Activated CD8-positive, alpha-beta memory T cell treated with anti-CD3 and anti-CD28 coated beads for 48 hours (primary cell): ENCODE results near the gene LBHD2.

ENCODE experiments used
- DNase-seq, 3 experiments: peaks; one replicate each; pipeline ENCODE4 v3.0.0-alpha.2; 2020; ENCODE audit warnings: low read depth in 2 of 3, low spot score in 2 of 3

Gene LBHD2

DNA sequence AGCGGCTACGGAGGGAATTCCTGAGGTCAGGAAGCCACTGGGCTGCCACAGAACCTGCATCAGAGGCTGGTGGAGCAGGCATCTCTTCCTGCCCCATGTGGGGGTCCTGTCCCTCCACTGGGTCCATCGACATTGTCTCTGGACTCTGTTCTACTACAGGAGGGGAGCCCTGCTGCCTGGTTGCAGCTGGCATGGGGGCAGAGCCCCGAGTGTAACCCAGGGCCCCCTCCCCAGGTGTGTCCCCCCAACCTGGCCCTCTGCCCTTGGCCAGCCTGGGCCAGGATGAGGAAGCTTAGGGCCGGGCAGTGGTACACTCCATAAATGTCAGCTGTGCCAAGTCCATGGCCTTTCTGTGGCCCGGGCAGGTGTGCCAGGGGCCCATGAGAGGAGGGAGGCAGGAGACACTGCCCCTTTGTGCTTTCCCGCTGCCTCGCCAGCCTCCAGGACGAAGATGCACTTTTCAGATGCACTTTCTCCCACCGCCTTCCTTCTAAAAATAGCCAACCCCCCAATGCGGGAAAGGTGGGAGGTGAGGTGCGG, 6.5 kb downstream of the LBHD2 start:
- no peak for DNase-seq

DNA sequence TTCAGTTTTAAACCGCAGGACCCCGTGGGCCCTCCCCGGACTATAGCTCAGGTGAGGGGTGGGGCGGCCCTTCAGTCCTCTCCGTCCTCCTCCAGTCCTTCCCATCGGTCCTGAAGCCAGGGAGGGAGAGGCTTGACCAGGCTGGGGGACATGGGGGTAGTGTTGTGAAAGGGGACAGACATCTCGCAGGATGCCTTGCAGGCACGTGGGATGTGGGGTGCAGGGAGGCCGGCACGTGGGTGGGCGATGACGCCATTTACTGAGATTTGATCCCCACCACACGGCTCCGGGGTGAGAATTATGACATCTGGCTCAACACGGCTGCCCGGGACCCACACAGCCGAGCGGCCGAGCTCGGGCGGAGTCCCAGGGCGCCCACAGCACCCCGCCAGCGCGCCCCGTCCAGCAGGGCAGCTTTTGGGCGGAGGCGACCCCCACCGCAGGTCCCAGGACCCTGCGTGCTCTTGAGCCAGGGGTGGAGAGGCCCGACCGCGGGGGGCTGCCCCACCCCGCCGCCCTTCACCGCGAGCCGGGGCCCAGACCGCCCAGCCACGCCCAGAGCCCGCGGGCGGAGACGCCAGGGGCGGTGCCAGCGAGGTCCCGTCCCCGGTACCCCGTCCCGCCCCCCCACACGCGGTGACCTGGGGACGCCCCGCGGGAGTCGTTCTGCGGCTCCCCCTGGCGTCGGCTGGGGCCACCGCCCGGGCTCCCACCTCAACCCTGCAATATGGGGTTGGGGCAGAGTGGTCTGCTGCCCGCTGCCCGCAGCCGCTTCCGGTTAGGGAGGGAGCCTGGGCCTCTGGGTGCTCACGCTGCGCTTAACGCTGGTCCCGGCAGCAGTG, 7.3 kb downstream of the LBHD2 start:
- peak; percentile 41 to 59 (median 56) for DNase-seq

DNA sequence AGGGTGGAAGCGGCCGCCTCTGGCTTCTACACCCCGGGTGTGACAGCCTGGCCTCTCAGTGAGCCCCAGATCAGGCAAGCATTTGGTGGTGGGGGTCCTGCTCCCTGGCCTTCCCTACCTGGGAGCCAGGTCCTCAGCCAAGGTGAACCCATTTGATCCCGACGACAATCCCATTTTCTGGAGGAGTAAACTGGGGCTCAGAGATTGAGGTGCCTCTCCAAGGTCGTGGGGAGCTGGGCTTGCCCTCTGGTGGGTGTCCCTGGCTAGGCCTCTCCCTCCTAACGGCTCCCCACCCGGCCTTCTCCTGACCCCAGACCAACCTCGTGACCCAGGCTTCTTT, 7.8 kb downstream of the LBHD2 start:
- no peak for DNase-seq

DNA sequence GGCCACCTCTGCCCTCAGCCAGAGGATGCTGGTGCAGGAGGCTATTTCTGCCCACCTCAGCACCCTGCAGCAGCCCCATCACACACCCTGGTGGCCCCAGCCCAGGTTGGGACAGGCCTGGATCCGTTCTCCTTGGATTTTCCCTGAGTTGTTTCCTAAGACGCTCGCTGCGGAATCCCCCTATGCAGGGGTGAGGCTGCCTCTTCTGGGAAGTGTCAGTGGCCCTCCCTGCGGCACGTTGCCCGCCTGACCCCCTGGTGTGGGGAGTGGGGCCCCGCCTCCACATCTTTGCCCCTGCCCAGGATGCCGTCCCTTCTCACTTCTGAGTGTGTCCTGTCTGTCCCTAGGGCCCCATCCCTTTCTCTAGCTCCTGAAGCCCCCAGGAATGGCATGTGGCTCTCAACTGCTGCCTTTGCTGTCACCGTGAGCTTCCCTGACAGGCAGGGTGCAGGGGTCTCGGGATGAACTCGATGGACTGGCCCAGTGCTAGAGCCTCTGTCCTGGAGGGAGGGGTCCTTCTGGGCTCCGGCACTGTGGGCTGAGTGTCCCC, 9.9 kb downstream of the LBHD2 start:
- no peak for DNase-seq

DNA sequence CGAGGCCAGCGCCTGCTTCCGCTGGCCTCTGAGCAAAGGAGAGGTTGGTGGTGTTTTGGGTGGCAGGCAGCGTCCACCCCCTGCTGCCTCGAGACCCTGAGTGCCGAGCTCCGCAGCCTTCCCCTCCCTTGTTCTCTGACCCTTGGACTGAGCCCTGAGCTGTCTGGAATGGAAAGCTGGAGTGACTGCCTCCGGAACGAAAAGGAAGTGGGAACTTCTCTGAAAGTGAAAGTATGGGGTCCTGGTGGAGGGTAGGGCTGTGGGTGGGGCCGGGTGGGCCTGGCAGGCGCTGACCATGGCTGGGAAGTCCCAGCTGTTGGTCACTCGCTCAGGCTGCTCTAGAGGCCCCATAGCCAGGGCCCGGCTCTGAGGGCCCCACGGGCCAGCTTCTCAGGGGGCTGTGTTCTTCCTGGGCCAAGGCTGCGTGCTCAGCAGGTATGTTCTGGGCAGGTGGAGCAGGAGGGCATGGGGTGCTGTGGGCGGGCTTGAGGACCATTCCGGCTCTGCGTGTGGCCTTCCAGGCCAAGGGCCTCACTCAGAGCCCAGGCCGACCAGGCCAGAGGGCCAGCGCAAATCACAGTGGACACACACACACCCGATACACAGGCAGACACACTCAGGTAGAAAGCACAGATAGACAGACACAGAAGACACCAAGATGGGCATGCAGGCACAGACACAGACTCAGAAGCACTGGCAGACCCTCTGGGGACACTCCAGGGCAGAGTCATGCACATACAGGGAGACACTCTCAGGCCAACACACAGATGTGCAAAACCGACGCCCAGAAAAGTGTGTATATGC, 10.6 kb downstream of the LBHD2 start, which contains the start of gene EXOC3L4:
EXOC3L4 (plus strand) TSS at position 320 of the 804 bp plus-strand sequence. CDS start 5,495 bp downstream, outside the sequence.
- no peak for DNase-seq

DNA sequence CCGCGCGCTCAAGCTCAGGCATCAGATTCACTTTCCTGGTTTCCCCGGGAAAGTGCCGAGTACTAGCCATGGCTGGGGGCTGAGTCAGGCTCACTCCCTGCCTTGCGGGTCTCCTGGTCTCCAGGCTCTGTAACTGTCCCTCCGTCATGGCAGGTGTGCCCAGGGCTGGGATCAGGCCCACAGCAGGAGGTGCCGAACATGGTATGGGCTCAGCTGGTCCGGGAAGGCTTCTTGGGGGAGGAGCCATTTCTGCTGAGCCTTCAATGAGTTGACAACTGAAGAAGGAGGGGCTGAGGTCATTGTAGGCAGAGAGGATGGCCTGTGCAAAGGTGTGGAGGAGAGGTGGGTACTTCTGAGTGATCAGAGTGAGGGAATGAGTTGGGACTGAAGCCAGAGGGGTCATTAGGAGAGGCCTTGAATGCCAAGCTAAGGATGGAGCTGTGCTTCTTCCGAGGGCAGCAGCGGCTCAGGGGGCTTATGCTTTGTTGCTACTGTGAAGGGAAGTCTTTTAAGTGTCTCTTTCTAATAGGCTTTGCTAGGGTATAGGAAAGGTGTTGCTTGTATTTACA, 11.3 kb downstream of the LBHD2 start:
- DNase-seq = no peak

DNA sequence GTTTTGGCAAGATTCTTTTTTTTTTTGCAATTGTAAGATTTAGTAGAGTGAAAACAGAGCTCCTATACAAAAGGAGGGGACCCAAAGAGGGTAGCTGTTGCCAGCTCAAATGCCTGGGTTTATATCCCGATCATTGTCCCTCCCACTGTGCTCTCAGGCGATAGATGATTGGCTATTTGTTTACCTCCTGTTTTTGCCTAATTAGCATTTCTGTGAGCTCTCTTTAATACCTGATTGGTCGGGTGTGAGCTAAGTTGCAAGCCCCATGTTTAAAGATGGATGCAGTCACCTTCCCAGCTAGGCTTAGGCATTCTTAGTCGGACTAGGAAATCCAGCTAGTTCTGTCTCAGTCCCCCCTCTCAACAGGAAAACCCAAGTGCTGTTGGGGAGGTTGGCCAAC, 12.4 kb downstream of the LBHD2 start:
- DNase-seq = no peak

DNA sequence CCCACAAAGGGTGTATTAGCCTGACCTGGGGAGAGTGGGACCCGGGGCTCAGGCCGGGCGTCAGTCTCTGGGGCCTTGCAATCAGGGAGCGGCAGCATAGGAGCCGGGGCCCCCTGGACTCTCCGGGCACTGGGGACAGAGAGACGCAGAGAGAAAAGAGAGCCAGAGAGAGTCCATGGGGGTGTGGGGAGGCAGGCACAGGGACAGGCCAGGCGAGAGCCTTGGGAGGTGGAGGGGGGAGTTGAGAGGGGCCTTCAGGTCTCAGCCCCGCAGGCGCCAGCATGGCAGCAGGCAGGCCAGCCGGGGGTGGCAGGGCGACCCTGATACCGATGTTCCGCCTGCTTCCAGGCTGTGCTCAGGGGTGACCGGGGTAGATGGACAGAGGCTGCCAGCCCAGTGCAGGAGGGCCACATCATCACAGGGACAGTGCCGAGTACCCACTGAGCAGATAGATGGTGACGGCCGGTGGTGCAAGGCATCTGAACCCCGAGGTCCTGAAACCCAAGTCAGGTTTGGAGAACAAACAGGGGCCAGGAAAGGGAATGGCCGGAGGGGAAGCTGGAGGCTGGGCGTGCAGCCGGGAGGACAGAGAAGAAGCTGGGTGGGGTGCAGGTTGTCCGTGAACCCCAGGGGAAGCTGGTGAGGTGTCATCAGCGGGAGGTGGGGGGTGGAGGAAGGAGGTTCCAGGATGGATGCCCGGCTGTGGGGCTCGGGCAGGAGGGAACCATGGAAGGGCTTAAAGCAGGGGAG, 13.4 kb downstream of the LBHD2 start:
- no peak for DNase-seq

DNA sequence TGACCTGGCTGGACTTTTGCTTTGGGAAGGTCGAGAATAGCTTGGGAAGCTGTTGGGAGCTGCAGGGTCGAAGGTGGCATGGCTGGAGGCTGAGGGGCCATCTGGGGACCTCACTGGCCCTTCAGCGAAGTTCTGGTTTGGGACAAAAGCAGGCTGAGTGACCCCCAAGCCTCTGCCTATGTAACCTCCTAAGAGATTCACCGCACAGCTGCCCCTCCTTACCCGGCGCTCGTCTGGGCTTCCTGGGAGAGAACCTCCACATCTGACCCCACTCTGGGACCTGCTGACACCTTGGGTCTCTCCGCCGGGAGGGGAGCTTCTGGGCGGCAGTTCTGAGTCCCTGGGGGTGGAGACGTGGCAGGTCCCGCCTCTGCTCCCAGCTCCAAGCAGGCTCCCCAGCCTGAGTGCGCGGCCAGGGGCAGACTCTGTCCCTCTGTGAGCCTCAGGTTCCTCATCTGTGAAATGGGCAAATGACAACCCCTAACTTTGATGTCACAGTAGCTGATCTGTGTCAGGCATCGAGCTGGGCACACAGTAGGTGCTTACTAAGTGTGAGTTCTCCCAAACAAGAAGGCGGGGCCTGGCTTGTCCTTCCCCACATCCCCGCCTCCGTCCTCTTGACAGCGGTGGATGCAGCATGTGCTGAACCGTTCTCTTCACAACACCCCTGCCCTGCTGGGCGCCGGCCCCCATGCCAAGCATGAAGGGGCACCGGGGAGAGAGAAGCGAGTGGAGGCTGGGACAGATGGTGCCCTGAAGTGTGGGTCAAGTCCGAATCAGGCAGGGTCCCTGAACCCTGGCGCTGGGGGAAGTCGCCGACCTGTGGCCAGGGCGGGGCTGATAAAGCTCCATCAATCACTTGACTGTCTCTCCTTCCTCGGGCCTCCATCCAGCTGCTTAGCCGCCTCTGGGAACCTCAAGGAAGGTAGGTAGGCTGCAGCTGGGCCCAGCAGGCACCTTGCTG, 14.3 kb downstream of the LBHD2 start:
- DNase-seq = no peak

DNA sequence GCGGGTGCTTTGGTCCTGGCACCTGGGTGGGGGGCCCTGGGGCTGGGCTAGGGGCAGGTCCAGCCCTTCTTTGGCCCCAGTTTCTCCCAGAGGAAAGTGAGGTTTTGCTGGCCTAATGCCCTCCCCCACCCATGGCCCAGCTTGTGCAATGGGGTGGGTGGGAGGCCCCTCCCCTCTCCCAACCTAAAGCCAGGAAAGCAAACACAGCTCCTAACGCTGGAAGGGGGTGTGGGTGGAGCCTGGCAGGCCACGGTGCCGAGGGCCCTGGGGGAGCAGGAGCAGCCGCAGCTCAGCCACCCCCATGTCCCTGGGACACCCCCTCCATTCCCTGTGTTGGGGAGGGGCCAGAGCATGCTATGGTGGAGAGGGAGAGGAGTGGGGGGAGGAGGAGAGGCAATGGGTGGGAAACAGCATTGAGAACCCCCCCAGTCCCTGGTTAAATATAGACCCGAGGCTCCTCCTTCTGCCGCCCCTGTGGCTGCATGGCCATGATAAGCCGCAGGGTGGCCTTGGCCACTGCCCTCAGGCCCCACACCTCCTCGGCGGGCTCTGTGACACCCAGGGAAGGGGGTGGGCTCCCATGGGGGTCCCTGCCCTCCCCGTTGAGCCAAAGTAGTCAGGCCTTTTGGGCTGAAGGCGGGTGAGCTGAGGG, 15.2 kb downstream of the LBHD2 start:
- DNase-seq = no peak

DNA sequence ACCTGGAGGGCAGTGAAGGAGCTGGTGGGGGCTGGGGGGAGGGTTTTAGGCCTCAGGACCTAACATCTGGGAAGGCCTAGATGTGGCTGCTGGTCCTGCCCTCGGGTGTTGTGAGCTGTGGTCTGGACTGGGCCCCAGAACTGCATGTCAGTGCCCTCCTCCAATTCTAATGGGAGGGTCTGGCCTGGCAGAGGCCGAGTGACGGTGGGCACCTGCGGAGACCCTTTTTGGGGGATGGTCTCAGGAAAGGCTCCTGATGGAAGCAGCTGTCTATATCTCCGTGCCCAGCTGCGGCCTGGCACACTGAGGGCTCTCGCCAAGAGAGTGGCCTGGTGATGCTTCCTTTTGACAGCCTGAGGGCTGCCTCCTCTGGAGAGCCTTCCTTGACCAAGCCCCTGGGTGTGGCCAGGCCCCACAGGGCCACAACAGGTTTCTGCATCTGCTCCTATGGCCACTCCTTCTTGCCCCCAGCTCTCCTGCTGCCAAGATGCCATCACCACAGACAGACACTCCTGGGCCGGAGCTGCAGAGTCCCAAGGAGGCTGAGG, 15.8 kb downstream of the LBHD2 start:
- no peak for DNase-seq

DNA sequence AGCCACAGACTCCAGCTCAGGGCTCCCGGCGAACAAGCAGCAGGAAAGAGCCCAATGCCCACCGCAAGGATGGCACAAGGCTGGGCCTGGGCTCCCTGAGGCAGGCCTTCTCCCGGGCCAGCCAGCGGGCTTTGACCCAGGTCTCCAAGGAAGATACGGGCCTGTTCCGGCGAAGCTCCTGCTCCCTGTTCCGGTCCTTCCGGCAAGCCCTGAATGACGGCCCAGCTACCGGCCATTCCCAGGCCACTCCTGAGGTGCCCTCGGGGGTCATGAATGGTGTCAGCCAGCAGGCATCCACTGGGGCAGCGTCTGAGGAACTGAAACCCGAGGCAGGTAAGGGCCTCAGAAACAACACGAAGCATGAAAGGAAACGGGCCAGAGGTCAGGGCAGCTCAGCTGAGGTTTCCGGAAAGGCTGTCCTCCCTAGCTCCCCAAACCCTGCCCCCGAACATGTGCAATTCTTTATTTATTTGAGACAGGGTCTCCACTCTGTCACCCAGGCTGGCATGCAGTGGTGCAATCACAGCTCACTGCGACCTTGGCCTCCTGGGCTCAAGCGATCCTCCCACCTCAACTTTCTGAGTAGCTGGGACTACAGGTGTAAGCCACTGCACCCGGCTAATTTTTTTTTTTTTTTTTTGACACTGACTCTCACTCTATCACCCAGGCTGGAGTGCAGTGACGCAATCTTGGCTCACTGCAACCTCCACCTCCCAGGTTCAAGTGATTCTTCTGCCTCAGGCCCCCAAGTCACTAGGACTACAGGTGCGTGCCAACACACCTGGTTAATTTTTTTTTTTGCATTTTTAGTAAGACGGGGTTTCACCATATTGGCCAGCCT, 16.5 kb downstream of the LBHD2 start:
- no peak for DNase-seq

DNA sequence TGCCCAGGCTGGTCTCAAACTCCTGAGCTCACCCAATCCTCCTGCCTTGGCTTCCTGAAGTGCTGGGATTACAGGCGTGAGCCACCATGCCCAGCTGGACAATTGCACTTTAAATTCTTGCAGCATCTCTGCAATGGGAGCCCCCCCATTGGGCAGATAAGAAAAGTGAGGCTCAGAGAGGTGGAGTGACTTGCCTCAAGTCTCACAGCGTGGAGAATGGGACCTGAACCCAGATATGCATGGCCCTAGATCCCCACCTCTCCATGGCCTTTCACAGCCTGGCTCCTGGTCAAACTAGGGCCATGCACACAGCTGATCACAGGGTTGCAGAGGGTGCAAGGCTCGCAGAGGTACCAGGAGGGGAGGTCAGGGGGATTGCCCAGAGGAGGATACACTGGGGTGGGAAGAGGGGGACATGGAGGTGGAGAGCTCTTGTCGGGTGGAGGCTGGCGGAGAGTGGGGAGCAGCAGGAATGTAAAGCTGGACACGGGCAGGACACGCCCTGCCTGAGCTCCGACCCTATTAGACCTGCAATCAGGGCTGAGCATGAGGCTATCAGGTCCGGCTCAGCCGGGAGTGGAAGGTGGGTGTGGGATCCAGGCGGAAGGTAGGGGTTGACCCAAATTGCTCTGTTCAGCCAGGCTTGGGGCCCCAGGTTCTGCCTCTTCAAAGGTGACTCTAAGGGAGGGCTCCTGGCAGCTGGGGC, 17.4 kb downstream of the LBHD2 start:
- DNase-seq = no peak

DNA sequence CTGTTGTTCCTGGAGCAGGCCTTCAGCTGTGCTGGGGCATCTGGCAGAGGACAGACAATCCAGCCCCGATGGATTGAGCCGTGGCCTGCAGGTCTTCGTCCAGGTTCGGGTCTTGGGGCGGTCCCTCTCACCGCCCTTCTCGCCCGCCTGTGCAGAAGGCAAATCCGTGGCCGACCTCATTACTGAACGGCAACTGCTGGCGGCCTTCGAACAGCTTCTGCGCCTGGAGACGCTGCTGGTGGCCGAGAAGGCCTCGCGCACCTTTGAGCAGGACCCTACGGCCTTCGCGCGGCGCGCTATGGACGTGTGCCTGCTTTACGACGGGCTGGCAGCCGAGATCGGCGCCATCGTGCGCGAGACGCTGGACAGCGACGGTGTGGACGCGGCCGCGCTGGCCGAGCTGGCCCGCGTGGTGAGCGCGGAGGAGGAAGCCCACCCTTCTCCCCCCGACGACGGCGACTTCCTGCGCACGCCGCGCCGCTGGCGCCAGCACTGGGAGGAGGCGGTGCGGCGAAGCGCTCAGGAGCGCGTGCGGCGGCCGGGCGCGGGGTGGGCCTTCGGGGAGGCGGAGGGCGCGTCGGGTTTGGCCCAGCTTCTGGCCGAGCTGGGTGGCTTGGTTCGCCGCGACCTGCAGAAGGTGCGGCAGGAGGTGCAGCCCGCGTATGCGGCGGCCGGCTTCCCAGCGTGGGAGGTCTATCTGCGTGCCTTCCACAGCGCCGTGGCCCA, 18.1 kb downstream of the LBHD2 start:
- DNase-seq = no peak

DNA sequence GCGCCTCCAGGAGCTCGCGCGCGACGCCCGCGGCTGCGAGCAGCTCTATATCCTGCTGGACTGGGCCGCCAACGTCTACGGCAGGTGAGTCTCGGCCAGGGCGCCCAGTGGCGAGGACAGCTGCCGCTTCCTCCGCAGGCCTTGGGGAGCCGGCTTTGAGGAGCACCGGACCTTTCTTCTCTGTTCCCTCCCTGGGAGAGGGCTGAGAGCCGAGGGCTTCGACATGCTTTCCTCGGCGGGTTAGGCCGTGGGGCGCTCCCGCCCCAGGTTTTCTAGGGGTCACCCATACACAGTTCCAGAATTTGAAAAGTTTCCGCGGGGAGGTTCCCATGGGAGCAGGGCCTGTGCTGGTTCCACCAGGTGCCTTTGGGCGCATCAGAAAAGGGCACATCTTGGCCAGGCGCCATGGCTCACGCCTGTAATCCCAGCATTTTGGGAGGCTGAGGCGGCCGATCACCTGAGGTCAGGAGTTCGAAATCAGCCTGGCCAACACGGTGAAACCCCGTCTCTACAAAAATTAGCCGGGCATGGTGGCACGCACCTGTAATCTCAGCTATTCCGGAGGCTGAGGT, 18.8 kb downstream of the LBHD2 start:
- DNase-seq = no peak
